ENCODE measurements around the gene BIN2. TPM values are rescaled to one million over a fixed set of nuclear protein-coding genes. Genes with fewer than 3 reads are reported as not detected.
"Not testable (repeated sequence)": the region's sequence is repeated elsewhere in the genome, so short reads cannot be mapped to it uniquely, and the experiment has no call there.

BIN2 gene
- total RNA-seq, 1 experiment from 2014 or later = not detected

DNA sequence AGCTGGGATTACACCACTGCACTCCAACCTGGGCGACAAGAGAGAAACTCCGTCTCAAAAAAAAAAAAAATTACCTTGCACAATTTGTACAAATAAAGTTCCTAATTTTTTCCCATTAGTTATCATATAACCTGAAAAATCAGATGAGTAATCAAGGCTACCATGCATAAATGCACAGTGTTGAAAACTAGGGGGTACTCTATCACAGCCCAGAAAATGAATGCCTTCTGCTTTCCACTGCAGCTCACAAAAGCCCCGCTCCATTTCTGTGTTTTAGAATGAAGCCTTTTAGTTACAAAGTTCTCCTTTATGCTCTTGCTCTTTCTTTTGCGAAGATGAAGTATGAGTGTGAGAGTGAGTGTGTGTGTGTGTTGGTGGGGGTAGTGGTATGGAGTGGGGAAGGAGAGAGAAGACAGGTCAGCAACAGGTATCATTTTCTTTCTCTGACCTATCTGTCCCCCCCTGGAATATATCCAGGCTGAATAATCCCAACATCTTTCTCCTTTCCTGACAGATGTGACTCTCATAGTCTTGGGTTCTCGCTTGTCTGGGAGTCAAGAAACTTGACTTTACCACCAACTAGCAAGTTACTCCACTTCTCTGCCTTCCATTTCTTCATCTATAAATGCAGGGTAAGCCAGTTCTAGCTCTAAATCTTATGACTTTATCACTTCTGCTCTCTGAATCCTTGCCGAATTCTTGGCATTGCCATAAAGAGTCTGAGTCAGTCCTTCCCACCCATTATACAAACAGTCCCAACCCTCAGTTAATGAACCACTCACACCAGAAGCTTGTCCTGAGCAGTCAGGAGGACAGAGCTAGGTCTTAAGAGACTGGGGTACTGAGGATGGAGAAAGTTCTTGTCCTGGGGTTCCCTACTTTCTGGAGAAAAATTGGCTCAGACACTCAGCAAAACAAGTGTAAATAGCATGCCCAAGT, 16.1 kb downstream of the BIN2 start:
- no peak overlapping the region for H3K4me3 ChIP-seq
- DNase-seq = no peak
- no peaks in the 10 kb centered on the region; the same call in 1 of the 2 replicates for H3K27me3 ChIP-seq
- H3K27ac ChIP-seq = no peak overlapping the region
- no peaks in the 10 kb centered on the region for H3K4me1 ChIP-seq
- H3K9me3 ChIP-seq (replicated peaks) = no peaks in the 10 kb centered on the region
- H3K36me3 ChIP-seq = no peaks in the 10 kb centered on the region

DNA sequence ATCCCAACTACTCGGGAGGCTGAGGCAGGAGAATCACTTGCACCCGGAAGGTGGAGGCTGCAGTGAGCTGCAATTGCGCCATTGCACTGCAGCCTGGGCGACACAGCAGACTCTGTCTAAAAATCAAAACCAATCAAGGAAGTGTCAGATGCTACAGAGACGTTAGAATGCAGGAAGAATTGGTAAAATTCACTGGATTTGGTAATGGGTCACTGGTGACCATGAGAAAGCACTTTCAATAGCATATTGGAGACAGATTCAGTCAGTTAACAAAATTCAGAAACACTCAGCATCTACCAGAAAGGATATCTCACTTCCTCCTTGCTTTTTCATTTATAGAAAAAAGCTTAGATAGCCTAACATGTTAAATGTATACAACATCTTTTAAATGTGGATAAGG, 17.5 kb downstream of the BIN2 start:
- Histone ChIP-seq H3K36me3 (no peaks in the 10 kb centered on the region), H3K27me3 (peaks cover 3% of the 10 kb centered on the region), H3K4me1 (no peaks in the 10 kb centered on the region), H3K27ac (no peak overlapping the region), H3K4me3 (no peak overlapping the region), H3K9me3 (replicated peaks) (no peaks in the 10 kb centered on the region)
- DNase-seq = no peak

DNA sequence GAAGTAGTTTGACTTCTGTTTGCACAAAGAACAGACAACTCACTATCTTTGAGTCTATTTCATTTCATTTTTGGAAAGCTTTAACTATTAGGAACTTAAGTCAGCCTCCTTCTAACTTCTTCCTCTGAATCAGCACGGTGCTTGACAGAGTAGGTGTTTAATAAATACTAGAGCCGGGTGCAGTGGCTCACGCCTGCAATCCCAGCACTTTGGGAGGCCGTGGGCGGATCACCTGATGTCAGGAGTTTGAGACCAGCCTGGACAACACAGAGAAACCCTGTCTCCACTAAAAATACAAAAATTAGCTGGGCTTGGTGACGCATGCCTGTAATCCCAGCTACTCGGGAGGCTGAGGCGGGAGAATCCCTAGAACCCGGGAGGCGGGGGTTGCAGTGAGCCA, 23.2 kb downstream of the BIN2 start:
- not testable (repeated sequence) for H3K4me3 ChIP-seq; H3K9me3 ChIP-seq (replicated peaks); H3K27me3 ChIP-seq; H3K4me1 ChIP-seq; H3K36me3 ChIP-seq; DNase-seq; H3K27ac ChIP-seq

- no peaks in the 10 kb centered on the region for H3K36me3 ChIP-seq
- H3K4me3 ChIP-seq = no peak overlapping the region
- no peak overlapping the region for H3K27ac ChIP-seq
- no peak for DNase-seq
- peaks cover 5% of the 10 kb centered on the region; the same call in 1 of the 2 replicates for H3K27me3 ChIP-seq
- H3K4me1 ChIP-seq = no peaks in the 10 kb centered on the region
- no peaks in the 10 kb centered on the region for H3K9me3 ChIP-seq (replicated peaks)
These were observed 28.3 kb downstream of the BIN2 start for GRCh38 chr12:51295651-51296050.

DNA sequence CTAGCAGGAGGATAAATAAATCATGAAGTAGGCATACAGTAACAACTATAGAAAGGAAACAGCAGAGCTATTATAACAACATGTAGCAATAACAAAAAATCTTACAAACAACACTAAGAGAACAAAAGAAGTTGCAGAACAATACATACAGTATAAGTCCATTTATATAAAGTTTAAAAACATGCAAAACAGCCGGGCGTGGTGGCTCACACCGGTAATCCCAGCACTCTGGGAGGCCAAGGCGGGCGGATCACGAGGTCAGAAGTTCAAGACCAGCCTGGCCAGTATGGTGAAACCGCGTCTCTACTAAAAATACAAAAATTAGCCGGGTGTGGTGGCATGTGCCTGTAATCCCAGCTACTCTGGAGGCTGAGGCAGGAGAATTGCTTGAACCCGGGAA, 29.9 kb downstream of the BIN2 start:
- not testable (repeated sequence) for H3K9me3 ChIP-seq (replicated peaks); H3K27me3 ChIP-seq; H3K4me3 ChIP-seq; H3K36me3 ChIP-seq; H3K27ac ChIP-seq; DNase-seq; H3K4me1 ChIP-seq

DNA sequence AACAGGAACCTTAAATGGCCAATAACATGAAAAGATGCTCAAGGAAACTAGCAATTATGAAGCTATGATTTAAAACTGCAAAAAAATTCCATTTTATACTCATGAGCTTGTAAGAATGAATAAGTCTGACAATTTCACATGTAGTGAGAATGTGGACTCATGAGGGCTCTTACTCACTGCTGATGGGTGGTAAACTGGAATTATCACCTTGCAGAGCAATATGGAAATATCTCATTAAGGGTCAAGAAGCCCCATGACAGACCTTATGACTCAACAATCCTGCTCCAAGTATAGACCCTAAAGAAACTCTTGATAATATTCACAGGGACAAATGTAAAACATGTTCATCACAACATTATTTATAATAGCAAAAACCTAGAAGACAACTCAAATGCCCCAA, 30.3 kb downstream of the BIN2 start:
- no peaks in the 10 kb centered on the region for H3K36me3 ChIP-seq
- no peaks in the 10 kb centered on the region for H3K9me3 ChIP-seq (replicated peaks)
- no peak for DNase-seq
- H3K27ac ChIP-seq = no peak overlapping the region
- H3K4me3 ChIP-seq = no peak overlapping the region
- no peaks in the 10 kb centered on the region for H3K4me1 ChIP-seq
- peaks cover 5% of the 10 kb centered on the region; the same call in 1 of the 2 replicates for H3K27me3 ChIP-seq

GRCh38 chr12:51291603-51292513, 32.1 kb downstream of the BIN2 start:
- not testable (repeated sequence) for H3K27me3 ChIP-seq; H3K4me1 ChIP-seq; H3K4me3 ChIP-seq; H3K36me3 ChIP-seq; H3K9me3 ChIP-seq (replicated peaks); H3K27ac ChIP-seq
- peak in 1 of 2 experiments; percentile 6 for DNase-seq

GRCh38 chr12:51285843-51286242, 38.1 kb downstream of the BIN2 start:
- no peak overlapping the region for H3K27ac ChIP-seq

DNA sequence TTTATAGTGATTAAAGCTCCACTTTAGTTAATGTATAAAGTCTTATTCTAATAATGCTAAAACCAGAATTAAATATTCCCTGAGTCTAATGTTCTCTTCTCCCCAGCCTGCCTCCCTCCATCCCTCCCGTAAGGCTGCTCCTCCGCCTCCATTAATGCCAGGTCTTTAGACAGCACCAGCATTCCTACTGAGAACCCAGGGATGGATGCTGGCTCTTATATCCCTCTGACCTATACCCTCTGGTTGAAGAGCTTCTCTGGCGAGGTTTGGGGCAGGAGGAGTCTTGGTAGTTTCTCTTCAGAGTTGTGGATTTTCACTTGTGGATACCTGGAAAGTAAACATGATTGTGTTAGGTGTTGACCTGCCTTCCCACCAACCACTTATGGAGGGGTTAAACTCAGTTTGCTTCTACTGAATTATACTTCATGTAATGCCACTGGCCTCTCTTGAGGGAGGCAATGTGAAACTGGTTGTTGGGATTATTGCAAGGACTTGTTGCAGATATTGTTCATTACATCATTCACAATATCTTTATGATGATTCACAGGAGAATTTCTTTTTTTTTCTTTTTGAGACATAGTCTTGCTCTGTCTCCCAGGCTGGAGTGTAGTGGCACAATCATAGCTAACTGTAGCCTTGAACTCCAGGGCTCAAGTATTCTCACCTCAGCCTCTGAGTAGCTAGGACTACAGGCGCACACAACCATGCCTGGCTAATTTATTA, 42.6 kb downstream of the BIN2 start:
- Histone ChIP-seq H3K9me3 (replicated peaks) (no peaks in the 10 kb centered on the region), H3K27me3 (no peaks in the 10 kb centered on the region; the same call in none of the 2 replicates), H3K36me3 (no peaks in the 10 kb centered on the region), H3K27ac (no peak overlapping the region), H3K4me3 (no peak overlapping the region), H3K4me1 (no peaks in the 10 kb centered on the region)
- DNase-seq = no peak

More at GRCh38 chr12:51285843-51286242, 38.1 kb downstream of the BIN2 start:
- DNase-seq = no peak
- no peak overlapping the region for H3K4me3 ChIP-seq
- no peaks in the 10 kb centered on the region for H3K9me3 ChIP-seq (replicated peaks)
- no peaks in the 10 kb centered on the region; the same call in none of the 2 replicates for H3K27me3 ChIP-seq
- H3K4me1 ChIP-seq = no peaks in the 10 kb centered on the region
- no peaks in the 10 kb centered on the region for H3K36me3 ChIP-seq

DNA sequence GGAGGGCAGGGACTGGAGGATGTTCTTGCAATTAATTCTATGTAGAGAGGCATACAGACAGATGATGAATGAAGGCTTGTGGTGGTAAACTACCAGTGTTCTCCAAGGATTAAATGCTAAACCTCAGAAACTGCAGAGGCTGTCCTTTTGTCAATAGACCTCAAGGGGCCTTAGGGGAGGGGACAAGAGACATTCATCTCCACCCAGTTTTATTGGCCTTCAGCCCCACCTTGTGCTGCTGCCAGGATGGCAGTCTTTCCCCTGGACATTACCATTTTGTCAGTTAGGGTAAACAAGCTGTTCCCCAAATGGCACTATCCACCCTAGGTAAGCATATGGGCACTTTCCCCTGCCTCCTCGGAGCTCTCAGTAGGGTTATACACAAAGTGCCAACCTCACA, 48.9 kb downstream of the BIN2 start:
- Histone ChIP-seq H3K9me3 (replicated peaks) (no peaks in the 10 kb centered on the region), H3K36me3 (no peaks in the 10 kb centered on the region), H3K4me1 (no peaks in the 10 kb centered on the region), H3K4me3 (no peak overlapping the region), H3K27me3 (no peaks in the 10 kb centered on the region), H3K27ac (no peak overlapping the region)
- DNase-seq = no peak

DNA sequence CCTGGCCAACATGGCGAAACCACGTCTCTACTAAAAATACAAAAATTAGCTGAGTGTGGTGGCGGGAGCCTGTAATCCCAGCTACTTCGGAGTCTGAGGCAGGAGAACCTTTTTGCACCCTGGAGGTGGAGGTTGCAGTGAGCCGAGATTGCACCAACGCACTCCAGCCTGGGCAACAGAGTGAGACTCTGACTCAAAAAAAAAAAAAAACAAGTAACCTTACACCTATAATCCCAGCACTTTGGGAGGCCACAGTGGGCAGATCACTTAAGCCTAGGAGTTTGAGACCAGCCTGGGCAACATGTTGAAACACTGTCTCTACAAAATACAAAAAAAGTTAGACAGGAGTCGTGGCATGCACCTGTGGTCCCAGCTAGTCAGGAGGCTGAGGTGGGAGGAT, 51.2 kb downstream of the BIN2 start:
- H3K27me3 ChIP-seq; H3K9me3 ChIP-seq (replicated peaks); H3K4me3 ChIP-seq; H3K4me1 ChIP-seq; DNase-seq; H3K36me3 ChIP-seq; H3K27ac ChIP-seq: not testable (repeated sequence)

DNA sequence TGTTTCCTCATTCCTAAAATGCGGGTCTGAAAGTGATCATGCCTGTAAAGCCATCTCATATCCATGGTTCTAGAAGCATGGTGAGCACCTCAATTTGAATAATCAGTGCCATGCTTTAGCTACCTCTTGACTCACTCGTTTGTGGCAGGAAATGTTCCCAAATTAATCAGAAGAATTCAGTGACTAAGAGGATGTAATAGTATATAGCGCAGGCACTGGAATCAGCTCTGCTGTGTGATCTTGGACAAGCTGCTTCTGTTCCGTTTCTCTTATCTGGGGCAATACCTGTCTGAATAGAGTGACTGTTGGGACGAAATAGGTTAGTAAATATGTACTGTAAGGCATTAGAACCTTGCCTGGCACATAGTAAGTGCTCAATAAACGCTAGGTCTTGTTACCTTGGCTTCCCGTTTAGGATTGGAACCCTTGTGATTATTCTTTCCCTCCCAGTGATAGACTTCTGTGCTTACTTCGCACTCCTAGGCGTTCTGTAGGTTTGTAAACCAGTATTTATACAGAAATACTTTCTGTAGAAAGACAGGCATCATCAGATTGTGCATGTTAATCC, 52.9 kb downstream of the BIN2 start:
- H3K27ac ChIP-seq = no peak overlapping the region
- H3K36me3 ChIP-seq = no peaks in the 10 kb centered on the region
- H3K9me3 ChIP-seq (replicated peaks) = no peaks in the 10 kb centered on the region
- DNase-seq = peak in 1 of 2 experiments; percentile 43
- peak overlapping the region; percentile 61 for H3K4me3 ChIP-seq
- H3K27me3 ChIP-seq = no peaks in the 10 kb centered on the region
- no peaks in the 10 kb centered on the region for H3K4me1 ChIP-seq

DNA sequence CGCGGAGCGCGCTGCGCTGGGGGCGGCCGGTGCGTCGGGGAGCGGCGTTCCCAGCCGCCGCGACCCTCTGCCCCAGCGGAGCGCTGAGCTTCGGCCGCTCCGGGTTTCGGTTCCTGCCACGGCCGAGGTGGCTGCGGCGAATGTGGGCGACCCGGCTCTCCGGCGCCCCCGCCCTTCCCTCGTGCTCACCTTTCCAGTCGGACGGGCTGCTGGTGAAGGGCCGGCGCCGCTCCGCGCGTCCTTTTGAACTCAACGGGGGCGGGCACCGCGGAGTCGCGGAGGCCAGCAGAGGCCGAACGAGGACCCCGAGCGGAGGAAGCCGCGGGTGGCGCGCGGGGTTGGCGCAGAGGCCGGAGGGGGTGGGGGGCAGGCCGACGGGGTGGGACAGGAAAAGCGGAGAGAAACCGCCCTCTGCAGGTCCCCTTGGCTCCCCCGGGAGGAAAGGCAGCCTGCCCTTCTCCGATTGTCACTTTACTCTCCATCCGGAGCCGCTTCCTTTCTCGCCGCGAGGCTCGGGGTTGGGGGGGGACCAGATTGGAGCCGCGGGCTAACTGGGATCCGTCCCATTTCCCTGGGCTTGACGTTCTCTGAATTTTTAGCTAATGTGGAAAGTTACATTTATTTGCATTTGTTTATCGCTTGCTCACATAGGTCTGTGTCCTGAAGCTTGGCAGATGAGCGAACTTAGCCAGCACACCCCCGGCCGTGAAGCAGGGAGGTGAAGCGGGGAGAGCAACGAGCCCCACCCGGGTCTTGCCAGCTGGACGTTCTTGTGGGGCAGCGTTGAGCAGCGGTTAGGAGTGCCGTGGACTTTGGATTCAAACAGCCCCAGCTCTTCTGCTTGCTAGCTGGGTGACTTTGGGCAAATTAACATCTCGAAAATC, 53.7 kb downstream of the BIN2 start, which contains the start of gene SMAGP:
Gene SMAGP (minus strand): TSS at position 349 of the 884 bp plus-strand sequence. CDS start 1,137 bp downstream, outside the sequence.
- peak; percentile 63 to 65 for DNase-seq
- H3K4me1 ChIP-seq = no peaks in the 10 kb centered on the region
- no peaks in the 10 kb centered on the region for H3K36me3 ChIP-seq
- no peaks in the 10 kb centered on the region for H3K9me3 ChIP-seq (replicated peaks)
- H3K27me3 ChIP-seq = no peaks in the 10 kb centered on the region
- peak within 1 kb of the TSS; percentile 61 for H3K4me3 ChIP-seq
- no peak within 1 kb of the TSS for H3K27ac ChIP-seq

All from SJCRH30 (cell line).